H4 (cell line): Measurements from ENCODE around the gene RWDD3. TPM values are rescaled to one million over a fixed set of nuclear protein-coding genes. Genes with fewer than 3 reads are reported as not detected.

Experiments used
- DNase-seq: peaks from one replicate; pipeline ENCODE4 v3.0.0-alpha.2; 2015; ENCODE audit warnings: low spot score
- total RNA-seq: library from RNA; depleted of rRNA; stranded (reverse); fragments of >200 nt; shearing (Covaris generic); gene quantifications from 2 replicates; pipeline ENCODE4 v1.2.3, GENCODE V29; 2014

Gene RWDD3
- total RNA-seq, 1 experiment from 2014 or later, result 10.8 TPM

GRCh38 chr1:95230256-95230655, 3.8 kb upstream of the RWDD3 start:
- DNase-seq, result no peak

- no peak for DNase-seq
Measured at GRCh38 chr1:95230768-95231191, 3.2 kb upstream of the RWDD3 start.

- DNase-seq, result no peak
Measured at GRCh38 chr1:95232646-95233318, 1.2 kb upstream of the RWDD3 start.

GRCh38 chr1:95233319-95233736, 682 bp upstream of the RWDD3 start:
- no peak for DNase-seq

- DNase-seq, result no peak
Measured at GRCh38 chr1:95236784-95237575, 3.0 kb downstream of the RWDD3 start.

GRCh38 chr1:95237981-95238703, 4.1 kb downstream of the RWDD3 start:
- DNase-seq, result no peak

GRCh38 chr1:95245029-95245428, 11.0 kb downstream of the RWDD3 start:
- DNase-seq, result no peak

- DNase-seq, result no peak
Measured at GRCh38 chr1:95246511-95246910, 12.5 kb downstream of the RWDD3 start.

GRCh38 chr1:95247607-95248006, 13.6 kb downstream of the RWDD3 start:
- DNase-seq, result no peak

GRCh38 chr1:95249916-95250315, 15.9 kb downstream of the RWDD3 start:
- no peak for DNase-seq

GRCh38 chr1:95252422-95252821, 18.4 kb downstream of the RWDD3 start:
- DNase-seq, result no peak

- no peak for DNase-seq
Measured at GRCh38 chr1:95254959-95255358, 20.9 kb downstream of the RWDD3 start.

GRCh38 chr1:95255826-95256225, 21.8 kb downstream of the RWDD3 start:
- DNase-seq, result no peak

GRCh38 chr1:95257758-95258157, 23.7 kb downstream of the RWDD3 start:
- DNase-seq, result no peak

- no peak for DNase-seq
Measured at GRCh38 chr1:95259245-95259644, 25.2 kb downstream of the RWDD3 start.

GRCh38 chr1:95262913-95263312, 28.9 kb downstream of the RWDD3 start:
- no peak for DNase-seq

- DNase-seq, result no peak
Measured at GRCh38 chr1:95263450-95263849, 29.4 kb downstream of the RWDD3 start.

- no peak for DNase-seq
Measured at GRCh38 chr1:95265106-95265505, 31.1 kb downstream of the RWDD3 start.

- no peak for DNase-seq
Measured at GRCh38 chr1:95276429-95276828, 42.4 kb downstream of the RWDD3 start.

- DNase-seq, result no peak
Measured at GRCh38 chr1:95278173-95279006, 44.4 kb downstream of the RWDD3 start.

GRCh38 chr1:95281781-95282517, 47.9 kb downstream of the RWDD3 start:
- no peak for DNase-seq
